NCI-H1092 (cell line): ENCODE measurements around the gene TEX13B.

Experiments used
- DNase-seq: peaks from one replicate; lab custom pipeline; 2025; lab: John Stamatoyannopoulos, UW

TEX13B gene

DNA sequence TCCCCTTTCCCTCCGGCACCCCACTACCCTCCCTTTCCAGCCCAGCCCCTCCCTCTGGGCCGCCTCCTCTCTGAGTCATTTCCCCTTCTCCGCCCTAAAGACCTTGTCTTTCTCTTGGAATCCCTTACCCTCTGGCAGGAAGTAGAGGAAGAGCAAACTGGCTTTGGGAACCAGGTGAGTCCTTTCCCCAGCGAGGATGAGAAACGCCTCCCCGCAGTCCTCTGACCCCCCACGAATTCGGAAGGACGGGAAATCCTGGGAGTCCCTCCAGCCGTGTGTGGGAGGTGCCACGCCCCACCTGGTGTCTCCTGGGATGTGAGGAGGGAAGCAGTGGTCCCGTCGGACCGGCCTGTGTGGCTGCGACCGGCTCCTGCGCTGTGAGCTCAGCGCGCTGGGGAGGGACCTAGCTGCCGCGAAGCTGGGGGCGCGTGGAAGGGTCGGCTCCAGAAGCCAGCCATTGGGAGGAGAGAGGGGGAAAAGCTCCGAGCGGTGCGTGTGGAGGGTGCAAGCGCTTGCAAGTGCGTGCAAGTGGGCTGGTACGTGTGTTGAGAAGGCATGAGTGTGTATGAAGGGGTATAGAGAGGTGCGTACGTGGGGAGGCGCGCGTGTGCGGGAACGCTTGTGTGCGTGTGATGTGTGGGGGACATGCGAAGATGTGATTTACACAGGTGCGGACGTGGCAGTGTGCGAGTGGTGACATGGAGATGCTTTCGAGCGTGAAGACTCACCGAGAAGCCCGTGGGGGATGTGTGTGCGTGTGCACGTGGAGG is 46.3 kb downstream of the TEX13B start:
- DNase-seq = no peak

DNA sequence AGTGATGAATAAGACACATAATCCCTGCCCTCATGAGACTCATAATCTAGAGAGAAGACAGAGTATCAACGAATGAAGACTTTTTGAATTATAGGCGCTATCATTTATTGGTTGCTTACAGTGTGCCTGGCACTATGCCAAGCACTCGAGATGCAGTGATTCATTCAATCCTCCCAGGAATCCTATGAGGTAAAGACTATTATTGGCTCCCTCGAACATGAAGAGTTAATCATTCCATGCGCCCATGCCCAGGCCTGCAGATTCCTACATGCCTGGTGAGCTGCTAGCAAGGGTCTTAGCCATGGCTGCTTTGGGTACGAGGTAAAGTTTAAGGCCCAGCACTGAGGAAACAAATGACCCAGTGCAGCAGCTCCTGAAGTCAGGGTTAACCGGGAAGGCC is 47.0 kb downstream of the TEX13B start:
- DNase-seq = no peak

DNA sequence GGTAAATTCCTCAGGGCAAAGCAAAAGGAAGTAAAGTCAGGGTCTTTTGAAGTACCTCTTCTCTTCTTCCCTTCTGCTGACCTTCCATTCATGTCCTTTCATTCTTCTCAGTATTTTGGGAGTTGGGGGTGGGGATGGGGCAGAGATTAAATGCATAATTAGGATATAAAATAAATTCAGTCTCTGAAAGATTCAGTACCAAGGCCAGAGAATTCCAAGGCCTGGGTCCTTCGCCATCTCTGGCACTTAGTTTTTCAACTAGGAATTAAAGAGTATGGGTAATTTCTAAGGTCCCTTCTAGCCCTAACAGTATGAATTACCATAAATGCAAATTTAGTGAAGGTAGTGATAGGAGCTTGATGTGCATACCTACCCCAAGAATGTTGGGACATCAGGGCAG is 47.9 kb downstream of the TEX13B start:
- DNase-seq = no peak
